Ectodermal cell (in vitro differentiated cells): ENCODE measurements around the gene TFCP2.

Experiments used
- H3K27ac ChIP-seq: 2 replicates; pipeline ENCODE4 v1.7.0; 2013; ENCODE audit warnings: mild to moderate bottlenecking, low read depth, low read length; ENCODE audit not compliant: insufficient read depth, poor library complexity, severe bottlenecking
- H3K27me3 ChIP-seq: 2 replicates; pipeline ENCODE4 v1.7.0; 2013; ENCODE audit warnings: mild to moderate bottlenecking, low read length; ENCODE audit not compliant: insufficient read depth, control insufficient read depth, poor library complexity, severe bottlenecking
- H3K36me3 ChIP-seq: one replicate; pipeline ENCODE4 v1.7.0; 2013; ENCODE audit warnings: low read length; ENCODE audit not compliant: control insufficient read depth, insufficient read depth
- H3K4me1 ChIP-seq: one replicate; pipeline ENCODE4 v1.7.0; 2013; ENCODE audit warnings: low read length; ENCODE audit not compliant: control insufficient read depth, insufficient read depth
- H3K4me3 ChIP-seq: 2 replicates; pipeline ENCODE4 v1.7.0; 2013; ENCODE audit warnings: low read depth, low read length, control low read depth; ENCODE audit not compliant: insufficient read depth
- H3K9me3 ChIP-seq: 2 replicates; pipeline ENCODE4 v1.7.0; 2013; ENCODE audit warnings: mild to moderate bottlenecking, low read length, moderate library complexity; ENCODE audit not compliant: control insufficient read depth
- WGBS, 2 experiments: methylation state at CpG; one replicate each; pipeline ENCODE4 v1.1.7; 2013; ENCODE audit warnings: missing lambda C conversion rate in 2 of 2; 5-methylcytosine and 5-hydroxymethylcytosine counted together

Gene TFCP2

DNA sequence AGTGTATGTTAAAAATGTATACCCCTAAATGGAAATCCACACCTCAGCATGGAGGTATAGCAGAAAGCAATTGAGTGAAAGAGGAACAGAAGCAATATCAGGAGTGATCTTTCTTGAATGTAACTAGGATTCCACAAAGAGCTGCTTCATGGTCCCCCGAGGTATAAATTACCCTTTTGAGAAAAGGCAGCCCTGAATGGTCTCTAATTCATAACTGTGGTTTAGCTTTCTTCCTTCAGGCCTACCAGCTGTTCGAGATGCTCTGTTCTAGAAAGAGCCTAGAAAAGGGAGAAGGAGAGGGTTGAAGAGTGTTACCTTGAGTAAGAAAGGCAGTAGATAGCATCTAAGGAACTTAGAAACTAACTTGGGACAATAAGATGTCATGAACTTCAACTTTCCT lies 46.6 kb downstream of the TFCP2 start:
- Histone ChIP-seq H3K4me3 (no peak overlapping the region), H3K4me1 (no peaks in the 10 kb centered on the region), H3K36me3 (no peaks in the 10 kb centered on the region), H3K27me3 (no peaks in the 10 kb centered on the region), H3K9me3 (no peaks in the 10 kb centered on the region), H3K27ac (no peak overlapping the region)
- WGBS, 2 experiments = 92 to 94% methylated on average over 2 of the region's 2 CpGs

DNA sequence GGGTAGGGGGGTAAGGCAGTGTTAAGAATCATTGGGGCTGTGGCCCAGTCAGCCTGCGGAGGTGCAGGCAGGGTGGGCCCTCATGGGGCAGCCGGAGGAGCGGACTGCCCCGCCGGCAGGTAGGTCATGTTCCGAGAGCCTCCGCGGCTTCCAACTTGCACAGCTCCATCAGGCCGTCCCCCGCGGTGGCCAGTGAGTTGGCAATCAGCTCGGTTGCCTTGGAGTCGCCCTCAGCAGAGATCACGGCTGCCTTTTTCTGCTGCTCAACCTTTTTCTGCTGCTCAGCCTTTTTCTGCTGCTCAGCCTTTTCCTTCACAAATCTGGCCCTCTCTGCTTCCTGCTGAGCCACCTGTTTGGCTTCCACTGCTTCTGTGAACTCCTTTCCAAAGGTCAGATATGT lies 48.4 kb downstream of the TFCP2 start:
- no peaks in the 10 kb centered on the region for H3K4me1 ChIP-seq
- no peaks in the 10 kb centered on the region for H3K27me3 ChIP-seq
- H3K27ac ChIP-seq = no peak overlapping the region
- 94% methylated on average over 14 of the region's 14 CpGs for WGBS, 2 experiments
- no peaks in the 10 kb centered on the region for H3K36me3 ChIP-seq
- H3K9me3 ChIP-seq = no peaks in the 10 kb centered on the region
- no peak overlapping the region for H3K4me3 ChIP-seq

DNA sequence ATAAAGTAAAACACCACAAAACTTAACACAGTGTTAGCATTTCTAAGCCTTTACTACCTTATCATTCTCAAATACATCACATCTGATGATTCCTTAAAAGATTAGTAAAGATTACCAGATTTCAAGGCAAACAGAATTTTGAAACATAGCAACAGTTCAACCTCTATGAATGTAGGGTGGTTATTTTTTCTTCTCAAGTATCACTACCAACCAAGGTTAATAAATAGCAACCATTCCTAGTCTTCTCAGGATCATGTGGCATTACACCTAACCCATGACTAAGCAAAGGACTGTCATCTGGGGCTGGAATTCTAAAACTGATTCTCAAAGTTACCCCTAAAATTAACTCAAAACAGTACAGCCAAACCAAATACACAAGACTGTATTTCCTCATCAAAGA lies 50.1 kb downstream of the TFCP2 start:
- Histone ChIP-seq H3K4me1 (no peaks in the 10 kb centered on the region), H3K27me3 (no peaks in the 10 kb centered on the region), H3K9me3 (no peaks in the 10 kb centered on the region), H3K27ac (no peak overlapping the region), H3K36me3 (peaks cover 6% of the 10 kb centered on the region), H3K4me3 (no peak overlapping the region)

DNA sequence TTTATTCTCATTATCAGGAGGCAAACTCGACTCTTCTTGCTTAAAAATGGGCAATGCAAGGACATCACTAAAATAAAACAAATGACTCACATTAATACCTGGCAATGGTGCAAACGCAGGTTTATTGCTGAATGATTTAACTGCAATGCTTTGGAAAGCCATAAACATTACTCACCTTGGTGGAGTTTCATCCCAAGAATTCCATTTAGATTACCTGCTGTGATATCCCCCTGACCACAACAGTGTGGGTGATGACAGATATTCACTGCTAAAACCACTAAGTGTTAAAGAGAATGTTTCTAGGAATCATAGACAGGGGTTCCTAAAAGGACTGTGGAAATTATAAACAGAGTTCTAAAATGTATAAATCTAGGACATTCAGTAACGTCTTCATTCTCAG lies 54.2 kb downstream of the TFCP2 start:
- Histone ChIP-seq H3K9me3 (no peaks in the 10 kb centered on the region), H3K4me1 (no peaks in the 10 kb centered on the region), H3K27me3 (no peaks in the 10 kb centered on the region), H3K36me3 (peaks cover 11% of the 10 kb centered on the region), H3K4me3 (no peak overlapping the region), H3K27ac (no peak overlapping the region)
- WGBS, 2 experiments = 90 to 94% methylated on average over 3 of the region's 3 CpGs

DNA sequence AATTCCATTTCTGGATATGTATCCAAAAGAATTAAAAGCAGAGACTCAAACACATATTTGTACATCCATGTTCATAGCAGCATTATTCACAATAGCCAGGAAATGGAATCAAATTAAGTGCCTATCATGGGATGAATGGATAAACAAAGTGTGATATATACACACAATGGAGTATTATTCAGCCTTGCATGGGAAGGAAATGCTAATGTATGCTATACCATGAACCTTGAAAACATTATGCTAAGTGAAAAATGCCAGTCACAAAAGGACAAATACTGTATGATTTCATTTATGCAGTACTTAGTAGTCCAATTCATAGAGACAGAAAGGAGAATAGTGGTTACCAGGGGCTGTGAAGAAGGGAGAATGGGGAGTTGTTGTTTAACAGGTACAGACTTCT lies 57.4 kb downstream of the TFCP2 start:
- H3K9me3 ChIP-seq = no peaks in the 10 kb centered on the region
- H3K4me1 ChIP-seq = no peaks in the 10 kb centered on the region
- no peaks in the 10 kb centered on the region for H3K27me3 ChIP-seq
- H3K36me3 ChIP-seq = peaks cover 23% of the 10 kb centered on the region
- H3K4me3 ChIP-seq = no peak overlapping the region
- no peak overlapping the region for H3K27ac ChIP-seq

DNA sequence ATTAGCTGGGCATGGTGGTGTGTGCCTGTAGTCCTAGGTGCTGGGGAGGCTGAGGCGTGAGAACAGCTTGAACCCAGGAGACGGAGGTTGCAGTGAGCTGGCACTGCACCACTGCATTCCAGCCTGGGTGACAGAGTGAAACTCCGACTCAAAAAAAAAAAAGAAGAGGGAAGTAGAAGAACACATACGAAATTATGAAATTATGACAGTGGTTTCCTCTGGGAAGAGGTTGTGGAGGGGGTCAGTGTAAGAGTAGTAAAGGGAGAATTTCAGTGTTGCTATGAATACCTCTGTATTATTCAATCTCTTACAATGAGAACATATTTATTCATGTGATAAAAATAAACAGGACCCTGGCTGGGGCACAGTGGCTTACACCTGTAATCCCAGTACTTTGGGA lies 64.8 kb downstream of the TFCP2 start:
- 93 to 94% methylated on average over 4 of the region's 4 CpGs for WGBS, 2 experiments
- H3K4me1 ChIP-seq = no peaks in the 10 kb centered on the region
- H3K27me3 ChIP-seq = no peaks in the 10 kb centered on the region
- no peak overlapping the region for H3K4me3 ChIP-seq
- peaks cover 29% of the 10 kb centered on the region for H3K36me3 ChIP-seq
- H3K27ac ChIP-seq = no peak overlapping the region
- no peaks in the 10 kb centered on the region for H3K9me3 ChIP-seq

DNA sequence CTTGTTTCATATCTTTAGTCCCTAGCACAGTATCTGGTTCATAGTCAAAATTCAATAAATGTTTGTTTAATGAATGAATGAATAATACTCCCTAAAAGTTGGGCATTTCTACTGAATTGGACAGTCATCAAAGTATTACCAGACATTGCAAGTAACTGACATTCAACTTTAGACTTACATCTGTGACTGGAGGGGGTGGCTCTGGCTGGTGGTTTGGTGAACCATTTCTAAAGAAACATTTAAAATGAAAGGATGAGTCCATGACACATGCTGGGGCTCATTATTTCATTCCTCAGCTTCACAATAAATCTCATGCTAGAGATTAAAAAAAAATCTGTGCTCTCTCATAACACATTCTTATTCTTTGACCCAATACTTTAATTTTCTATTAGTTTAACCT lies 69.0 kb downstream of the TFCP2 start:
- H3K27ac ChIP-seq = no peak overlapping the region
- no peak overlapping the region for H3K4me3 ChIP-seq
- H3K4me1 ChIP-seq = no peaks in the 10 kb centered on the region
- H3K9me3 ChIP-seq = no peaks in the 10 kb centered on the region
- H3K36me3 ChIP-seq = peaks cover 35% of the 10 kb centered on the region
- H3K27me3 ChIP-seq = no peaks in the 10 kb centered on the region

DNA sequence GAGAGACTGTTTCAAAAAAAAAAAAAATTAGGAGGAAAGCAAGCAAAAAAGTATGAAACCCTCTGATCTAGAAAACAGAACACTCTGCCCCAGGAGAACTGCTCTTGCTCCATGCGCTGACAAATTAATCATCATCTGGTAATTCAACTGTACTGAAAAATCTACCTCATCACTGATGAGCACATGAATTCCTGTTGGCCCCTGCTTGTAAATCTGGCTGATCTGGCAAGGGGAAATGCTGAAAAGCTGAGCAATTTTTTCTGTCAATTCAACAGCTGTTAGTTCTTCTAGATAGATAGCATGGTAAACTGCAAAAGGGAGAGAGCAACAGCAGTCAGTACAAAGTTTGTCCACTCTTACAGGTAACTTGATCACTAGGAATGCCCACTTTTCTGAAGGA lies 74.3 kb downstream of the TFCP2 start:
- no peak overlapping the region for H3K4me3 ChIP-seq
- 42 to 55% methylated on average over 1 of the region's 1 CpG for WGBS, 2 experiments
- no peaks in the 10 kb centered on the region for H3K9me3 ChIP-seq
- H3K27me3 ChIP-seq = no peaks in the 10 kb centered on the region
- H3K4me1 ChIP-seq = no peaks in the 10 kb centered on the region
- peaks cover 36% of the 10 kb centered on the region for H3K36me3 ChIP-seq
- no peak overlapping the region for H3K27ac ChIP-seq

DNA sequence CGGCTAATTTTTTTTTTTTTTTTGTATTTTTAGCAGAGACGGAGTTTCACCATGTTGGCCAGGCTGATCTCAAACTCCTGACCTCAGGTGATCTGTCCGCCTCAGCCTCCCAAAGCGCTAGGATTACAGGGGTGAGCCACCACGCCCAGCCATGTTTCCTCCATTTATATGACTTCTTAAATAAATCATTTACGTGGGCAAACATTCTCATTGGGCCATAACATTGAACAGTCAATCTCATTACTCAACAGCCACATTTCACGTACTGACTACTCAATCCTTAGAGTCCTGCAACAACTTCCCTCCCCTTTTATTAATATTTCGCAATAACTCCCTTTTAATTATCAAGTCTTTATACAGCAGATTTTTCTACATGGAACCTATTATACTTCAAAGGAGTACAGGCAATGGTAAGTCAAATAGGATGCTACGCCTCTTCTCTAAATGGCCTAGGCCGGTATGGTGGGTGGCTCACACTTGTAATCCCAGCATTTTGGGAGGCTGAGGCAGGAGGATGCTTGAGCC lies 82.2 kb downstream of the TFCP2 start:
- Histone ChIP-seq H3K4me3 (no peak overlapping the region), H3K27ac (no peak overlapping the region), H3K27me3 (no peaks in the 10 kb centered on the region), H3K36me3 (peaks cover 6% of the 10 kb centered on the region), H3K4me1 (no peaks in the 10 kb centered on the region), H3K9me3 (no peaks in the 10 kb centered on the region)
- WGBS, 2 experiments = 95 to 97% methylated on average over 10 of the region's 10 CpGs

DNA sequence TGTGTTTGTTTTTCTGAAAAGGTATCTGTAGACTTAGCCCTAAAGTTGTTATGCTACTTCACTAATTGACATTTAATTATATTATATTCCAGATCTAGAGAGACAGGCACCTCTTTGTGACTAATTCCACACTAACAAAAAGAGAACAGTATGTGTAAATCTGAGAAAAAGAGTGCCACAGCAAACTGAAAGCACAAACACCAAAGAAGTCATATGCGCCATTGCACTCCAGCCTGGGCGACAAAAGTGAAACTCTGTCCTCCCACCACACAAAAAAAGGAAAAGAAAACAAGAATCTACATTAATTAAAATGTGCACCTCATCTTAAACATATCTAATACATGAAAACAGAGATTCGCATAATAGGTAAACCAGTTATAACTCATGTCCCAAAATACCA lies 85.1 kb downstream of the TFCP2 start:
- WGBS, 2 experiments = 90 to 93% methylated on average over 2 to 3 of the region's 3 CpGs
- Histone ChIP-seq H3K9me3 (no peaks in the 10 kb centered on the region), H3K36me3 (no peaks in the 10 kb centered on the region), H3K27ac (no peak overlapping the region), H3K4me1 (no peaks in the 10 kb centered on the region), H3K4me3 (no peak overlapping the region), H3K27me3 (no peaks in the 10 kb centered on the region)

DNA sequence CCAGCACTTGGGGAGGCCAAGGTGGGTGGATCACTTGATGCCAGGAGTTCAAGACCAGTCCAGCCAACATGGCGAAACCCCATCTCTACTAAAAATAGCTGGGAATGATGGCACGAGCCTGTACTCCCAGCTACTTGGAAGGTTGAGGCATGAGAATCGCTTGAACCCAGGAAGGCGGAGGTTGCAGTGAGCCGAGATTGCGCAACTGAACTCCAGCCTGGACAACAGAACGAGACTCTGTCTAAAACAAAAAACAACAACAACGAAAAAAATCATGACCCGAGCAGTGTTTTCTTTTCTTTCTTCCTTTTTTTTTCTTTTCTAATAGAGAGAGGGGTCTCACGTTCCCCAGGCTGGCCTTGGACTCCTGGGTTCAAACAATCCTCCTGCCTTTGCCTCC lies 86.0 kb downstream of the TFCP2 start:
- no peaks in the 10 kb centered on the region for H3K9me3 ChIP-seq
- H3K27me3 ChIP-seq = no peaks in the 10 kb centered on the region
- H3K27ac ChIP-seq = no peak overlapping the region
- no peak overlapping the region for H3K4me3 ChIP-seq
- H3K4me1 ChIP-seq = peaks cover 5% of the 10 kb centered on the region
- WGBS, 2 experiments = 93 to 95% methylated on average over 10 of the region's 10 CpGs
- no peaks in the 10 kb centered on the region for H3K36me3 ChIP-seq
